Pancreas (tissue), 10 donors: ENCODE results near the gene SNX30. TPM values are rescaled to one million over a fixed set of nuclear protein-coding genes. Genes with fewer than 3 reads are reported as not detected.

ENCODE experiments used
- ATAC-seq, 4 donors: fragments of 200-7000 bp; cut with Tn5 transposase; one replicate each; pipeline versions ENCODE4 v1.8.0 to v1.9.1; 2020; ENCODE audit warnings: mild to moderate bottlenecking in 4 of 4, moderate library complexity in 4 of 4
- DNase-seq, 6 donors: peaks; one replicate each; pipeline ENCODE4 v3.0.0-alpha.2; 2020
- FAIRE-seq: peaks from 2 replicates; lab custom pipeline; 2012; peaks lifted over from hg19 to GRCh38; lab: Jason Lieb, UNC
- H3K27ac ChIP-seq, 4 donors: fragments of 200-600 bp; sonication (generic); 1 replicate in 3 of 4; 2 replicates in 1 of 4; pipeline versions ENCODE4 v1.5.0 to v1.8.0; 2020
- H3K27me3 ChIP-seq, 4 donors: fragments of 200-600 bp; one replicate each; pipeline ENCODE4 v1.8.0; 2021
- H3K36me3 ChIP-seq, 3 donors: fragments of 200-600 bp; sonication (generic) in 1 of 3; one replicate each; pipeline versions ENCODE4 v1.5.0 to v1.8.0; 2020 to 2021
- H3K4me1 ChIP-seq, 3 donors: fragments of 200-600 bp; one replicate each; pipeline ENCODE4 v1.8.0; 2021
- H3K4me3 ChIP-seq, 4 donors: fragments of 200-600 bp; sonication (generic) in 2 of 4; one replicate each; pipeline versions ENCODE4 v1.5.0 to v1.8.0; 2020 to 2021
- H3K9me3 ChIP-seq, 4 donors: fragments of 200-600 bp; one replicate each; pipeline ENCODE4 v1.8.0; 2021
- WGBS, 2 donors: extraction: QIAGEN DNeasy Blood & Tissue Kit; methylation state at CpG; one replicate each; pipeline ENCODE4 v1.1.7; 2013; 5-methylcytosine and 5-hydroxymethylcytosine counted together
- intact Hi-C, 3 donors: fragments of 100-400 bp; cut with DNase I; formaldehyde crosslinking; loops; one replicate each; pipeline versions ENCODE4 v1.11.1 to v1.14.2; 2022
- polyA plus RNA-seq, 2 donors: library from polyadenylated mRNA; stranded (reverse); fragments of 200-250 nt; gene quantifications; one replicate each; pipeline ENCODE4 v1.2.3, GENCODE V29; 2013
- total RNA-seq, 6 donors: library from RNA; stranded (reverse); fragmentation: NEBNext Ultra II Directional in 4 of 6; extraction: Animal tissue kit (Norgen Biotek cat#: 25700) in 4 of 6; gene quantifications; one replicate each; pipeline versions ENCODE4 v1.2.1 to v1.2.4, GENCODE V29; 2021 to 2023
- TF ChIP-seq, protein P1 (sequence below), 4 donors: fragments of 200-600 bp; sonication (generic) in 3 of 4; IDR thresholded peaks; one replicate each; pipeline versions ENCODE4 v1.5.0 to v1.8.0; 2021; ENCODE audit warnings: antibody characterized with exemption in 4 of 4
- donor health status: healthy with polysubstance abuse.
- donor health status: DM: no; HTN: no; CAD: no; lungs with moderate emphysema.
- donor health status: DM: no; HTN: no; CAD: no.
- donor health status: control.
- donor health status: control.
- donor health status: Bipolar disorder and iron deficiency.
- donor health status: DM: yes; HTN: yes; CAD: no.
- donor health status: DM: no; HTN: no; CAD: no.
- donor health status: DM: no; HTN: no; CAD: no.
- donor health status: DM: yes; HTN: yes; CAD: no.

The SNX30 gene
- total and polyA plus RNA-seq, 8 donors, result 2.1 to 8.2 (median 4.1) TPM

DNA sequence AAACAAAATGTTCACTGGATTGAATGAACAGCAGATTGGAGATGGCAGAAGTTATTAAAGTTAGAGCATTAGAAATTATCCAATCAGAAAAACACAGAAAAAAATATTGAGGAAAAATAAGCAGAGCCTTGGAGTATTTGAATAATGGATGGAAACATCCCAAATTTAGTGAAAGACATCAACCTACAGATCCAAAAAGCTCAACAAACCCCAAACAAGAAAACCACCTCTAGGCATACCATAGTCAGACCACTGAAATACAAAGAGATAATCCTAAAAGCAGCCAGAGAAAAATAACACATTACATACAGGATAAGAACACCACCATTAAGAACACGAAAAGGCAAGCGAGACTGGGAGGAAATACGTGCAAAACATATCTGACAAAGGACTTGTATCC, 37.9 kb upstream of the SNX30 start:
- TF ChIP-seq, protein P1, sequence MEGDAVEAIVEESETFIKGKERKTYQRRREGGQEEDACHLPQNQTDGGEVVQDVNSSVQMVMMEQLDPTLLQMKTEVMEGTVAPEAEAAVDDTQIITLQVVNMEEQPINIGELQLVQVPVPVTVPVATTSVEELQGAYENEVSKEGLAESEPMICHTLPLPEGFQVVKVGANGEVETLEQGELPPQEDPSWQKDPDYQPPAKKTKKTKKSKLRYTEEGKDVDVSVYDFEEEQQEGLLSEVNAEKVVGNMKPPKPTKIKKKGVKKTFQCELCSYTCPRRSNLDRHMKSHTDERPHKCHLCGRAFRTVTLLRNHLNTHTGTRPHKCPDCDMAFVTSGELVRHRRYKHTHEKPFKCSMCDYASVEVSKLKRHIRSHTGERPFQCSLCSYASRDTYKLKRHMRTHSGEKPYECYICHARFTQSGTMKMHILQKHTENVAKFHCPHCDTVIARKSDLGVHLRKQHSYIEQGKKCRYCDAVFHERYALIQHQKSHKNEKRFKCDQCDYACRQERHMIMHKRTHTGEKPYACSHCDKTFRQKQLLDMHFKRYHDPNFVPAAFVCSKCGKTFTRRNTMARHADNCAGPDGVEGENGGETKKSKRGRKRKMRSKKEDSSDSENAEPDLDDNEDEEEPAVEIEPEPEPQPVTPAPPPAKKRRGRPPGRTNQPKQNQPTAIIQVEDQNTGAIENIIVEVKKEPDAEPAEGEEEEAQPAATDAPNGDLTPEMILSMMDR (IDR thresholded peaks at IDR 0.05), result no peak
- FAIRE-seq, result no peak
- 95 to 100% methylated on average over 3 of the region's 3 CpGs for WGBS, 2 donors

GRCh38 chr9:112717661-112718331, 32.8 kb upstream of the SNX30 start, which contains the start of gene INIP:
Gene INIP (minus strand): TSS chr9:112718117. CDS start chr9:112716485, 1,632 bp downstream.
- DNase-seq, result peak; percentile 96 to 97 (median 96)
- peaks cover 3 to 12% (median 4%) of the 10 kb centered on the region in 3 donors for H3K4me1 ChIP-seq
- no peak for FAIRE-seq
- H3K27me3 ChIP-seq, result no peaks in the 10 kb centered on the region
- H3K36me3 ChIP-seq, result no peaks in the 10 kb centered on the region
- intact Hi-C loops, result no loop called here
- peak within 1 kb of the TSS; percentile 83 to 89 (median 87) for H3K27ac ChIP-seq
- WGBS, 2 donors, result 0% methylated on average over 51 of the region's 51 CpGs
- H3K4me3 ChIP-seq, result peak within 1 kb of the TSS; percentile 73 to 89 (median 80)
- H3K9me3 ChIP-seq, result no peaks in the 10 kb centered on the region
- ATAC-seq, result peak; percentile 98 to 99 (median 98)
- TF ChIP-seq, protein P1 (IDR thresholded peaks at IDR 0.05), result no peak

More for the DNA sequence above, 37.9 kb upstream of the SNX30 start:
- no peak for DNase-seq
- no peaks in the 10 kb centered on the region for H3K36me3 ChIP-seq
- no peaks in the 10 kb centered on the region for H3K9me3 ChIP-seq
- ATAC-seq, result no peak
- H3K4me1 ChIP-seq, result peaks cover 3 to 12% (median 7%) of the 10 kb centered on the region in 3 donors
- intact Hi-C loops, result no loop called here
- no peaks in the 10 kb centered on the region for H3K27me3 ChIP-seq
- no peak overlapping the region for H3K4me3 ChIP-seq
- no peak overlapping the region for H3K27ac ChIP-seq

- intact Hi-C loops, result no loop called here
- TF ChIP-seq, protein P1 (IDR thresholded peaks at IDR 0.05), result no peak
- no peak overlapping the region for H3K27ac ChIP-seq
Measured at GRCh38 chr9:112719241-112719691, 31.3 kb upstream of the SNX30 start.

GRCh38 chr9:112719696-112720095, 30.9 kb upstream of the SNX30 start:
- H3K27me3 ChIP-seq, result no peaks in the 10 kb centered on the region
- no peak overlapping the region for H3K4me3 ChIP-seq
- DNase-seq (no peak), FAIRE-seq (no peak), ATAC-seq (no peak)
- no peaks in the 10 kb centered on the region for H3K9me3 ChIP-seq
- WGBS, 2 donors, result 53 to 69% methylated on average over 2 of the region's 2 CpGs
- H3K36me3 ChIP-seq, result no peaks in the 10 kb centered on the region
- TF ChIP-seq, protein P1 (IDR thresholded peaks at IDR 0.05), result no peak
- no peak overlapping the region for H3K27ac ChIP-seq
- H3K4me1 ChIP-seq, result peaks cover 3 to 12% (median 4%) of the 10 kb centered on the region in 3 donors
- intact Hi-C loops, result no loop called here

More at GRCh38 chr9:112719241-112719691, 31.3 kb upstream of the SNX30 start:
- H3K36me3 ChIP-seq, result no peaks in the 10 kb centered on the region
- H3K9me3 ChIP-seq, result no peaks in the 10 kb centered on the region
- DNase-seq (no peak), ATAC-seq (no peak), FAIRE-seq (no peak)
- H3K4me3 ChIP-seq, result no peak overlapping the region
- H3K27me3 ChIP-seq, result no peaks in the 10 kb centered on the region
- 93 to 94% methylated on average over 1 of the region's 1 CpG for WGBS, 2 donors
- peaks cover 3 to 12% (median 4%) of the 10 kb centered on the region in 3 donors for H3K4me1 ChIP-seq
